ENCODE data around the gene ARHGAP26.

Gene ARHGAP26

GRCh38 chr5:143228597-143229293 is 458.6 kb downstream of the ARHGAP26 start:
- TF ChIP-seq SUZ12 (IDR thresholded peaks at IDR 0.05; ENCODE audit: extremely low read depth, insufficient read depth, insufficient read length) (no peak), ZNF274 (IDR thresholded peaks at IDR 0.05; ENCODE audit: low read depth, low read length) (no peak), YY1 (IDR thresholded peaks at IDR 0.05; ENCODE audit: insufficient read depth, insufficient read length) (no peak)
- no peak overlapping the region for H3K4me3 ChIP-seq (ENCODE audit: insufficient read length, low read depth)
- H3K9ac ChIP-seq (ENCODE audit: insufficient read length, low read depth): no peak overlapping the region
- no peaks in the 10 kb centered on the region for H3K27me3 ChIP-seq (ENCODE audit: insufficient read depth, insufficient read length)
- H3K9me3 ChIP-seq (ENCODE audit: insufficient read depth, low read length): no peaks in the 10 kb centered on the region
- DNase-seq (ENCODE audit: low read depth, low spot score): no peak
- H3K36me3 ChIP-seq (ENCODE audit: insufficient read depth, insufficient read length, low read length): no peaks in the 10 kb centered on the region
- H3K4me1 ChIP-seq (ENCODE audit: insufficient read depth, insufficient read length): peaks cover 3% of the 10 kb centered on the region

GRCh38 chr5:143229426-143229895 is 459.3 kb downstream of the ARHGAP26 start:
- Histone ChIP-seq H3K9ac (ENCODE audit: insufficient read length, low read depth) (no peak overlapping the region), H3K36me3 (ENCODE audit: insufficient read depth, insufficient read length, low read length) (no peaks in the 10 kb centered on the region), H3K9me3 (ENCODE audit: insufficient read depth, low read length) (no peaks in the 10 kb centered on the region), H3K4me3 (ENCODE audit: insufficient read length, low read depth) (no peak overlapping the region), H3K27me3 (ENCODE audit: insufficient read depth, insufficient read length) (no peaks in the 10 kb centered on the region), H3K4me1 (ENCODE audit: insufficient read depth, insufficient read length) (peaks cover 3% of the 10 kb centered on the region)
- no peak for DNase-seq (ENCODE audit: low read depth, low spot score)
- TF ChIP-seq SUZ12 (IDR thresholded peaks at IDR 0.05; ENCODE audit: extremely low read depth, insufficient read depth, insufficient read length) (no peak), ZNF274 (IDR thresholded peaks at IDR 0.05; ENCODE audit: low read depth, low read length) (no peak), YY1 (IDR thresholded peaks at IDR 0.05; ENCODE audit: insufficient read depth, insufficient read length) (no peak)

GRCh38 chr5:143229896-143230675 is 459.9 kb downstream of the ARHGAP26 start:
- H3K4me1 ChIP-seq (ENCODE audit: insufficient read depth, insufficient read length): peaks cover 3% of the 10 kb centered on the region
- no peaks in the 10 kb centered on the region for H3K27me3 ChIP-seq (ENCODE audit: insufficient read depth, insufficient read length)
- no peaks in the 10 kb centered on the region for H3K9me3 ChIP-seq (ENCODE audit: insufficient read depth, low read length)
- no peaks in the 10 kb centered on the region for H3K36me3 ChIP-seq (ENCODE audit: insufficient read depth, insufficient read length, low read length)
- no peak overlapping the region for H3K9ac ChIP-seq (ENCODE audit: insufficient read length, low read depth)
- no peak overlapping the region for H3K4me3 ChIP-seq (ENCODE audit: insufficient read length, low read depth)
- no peak for TF ChIP-seq SUZ12 (IDR thresholded peaks at IDR 0.05; ENCODE audit: extremely low read depth, insufficient read depth, insufficient read length)
- TF ChIP-seq YY1 (IDR thresholded peaks at IDR 0.05; ENCODE audit: insufficient read depth, insufficient read length): no peak
- TF ChIP-seq ZNF274 (IDR thresholded peaks at IDR 0.05; ENCODE audit: low read depth, low read length): no peak
- DNase-seq (ENCODE audit: low read depth, low spot score): no peak

GRCh38 chr5:143230676-143230996 is 460.5 kb downstream of the ARHGAP26 start:
- H3K4me1 ChIP-seq (ENCODE audit: insufficient read depth, insufficient read length): peaks cover 3% of the 10 kb centered on the region
- no peaks in the 10 kb centered on the region for H3K27me3 ChIP-seq (ENCODE audit: insufficient read depth, insufficient read length)
- TF ChIP-seq ZNF274 (IDR thresholded peaks at IDR 0.05; ENCODE audit: low read depth, low read length) (no peak), YY1 (IDR thresholded peaks at IDR 0.05; ENCODE audit: insufficient read depth, insufficient read length) (no peak), SUZ12 (IDR thresholded peaks at IDR 0.05; ENCODE audit: extremely low read depth, insufficient read depth, insufficient read length) (no peak)
- H3K36me3 ChIP-seq (ENCODE audit: insufficient read depth, insufficient read length, low read length): no peaks in the 10 kb centered on the region
- no peak overlapping the region for H3K4me3 ChIP-seq (ENCODE audit: insufficient read length, low read depth)
- H3K9me3 ChIP-seq (ENCODE audit: insufficient read depth, low read length): no peaks in the 10 kb centered on the region
- no peak overlapping the region for H3K9ac ChIP-seq (ENCODE audit: insufficient read length, low read depth)
- DNase-seq (ENCODE audit: low read depth, low spot score): no peak

- H3K36me3 ChIP-seq (ENCODE audit: insufficient read depth, insufficient read length, low read length): no peaks in the 10 kb centered on the region
- H3K27me3 ChIP-seq (ENCODE audit: insufficient read depth, insufficient read length): no peaks in the 10 kb centered on the region
- H3K9me3 ChIP-seq (ENCODE audit: insufficient read depth, low read length): no peaks in the 10 kb centered on the region
- no peak overlapping the region for H3K4me3 ChIP-seq (ENCODE audit: insufficient read length, low read depth)
- no peak for DNase-seq (ENCODE audit: low read depth, low spot score)
- no peak for TF ChIP-seq SUZ12 (IDR thresholded peaks at IDR 0.05; ENCODE audit: extremely low read depth, insufficient read depth, insufficient read length)
- H3K9ac ChIP-seq (ENCODE audit: insufficient read length, low read depth): no peak overlapping the region
- peaks cover 3% of the 10 kb centered on the region for H3K4me1 ChIP-seq (ENCODE audit: insufficient read depth, insufficient read length)
These were observed 461.2 kb downstream of the ARHGAP26 start for GRCh38 chr5:143231416-143231815.

GRCh38 chr5:143231973-143232812 is 462.0 kb downstream of the ARHGAP26 start:
- Histone ChIP-seq H3K9ac (ENCODE audit: insufficient read length, low read depth) (no peak overlapping the region), H3K4me3 (ENCODE audit: insufficient read length, low read depth) (no peak overlapping the region), H3K4me1 (ENCODE audit: insufficient read depth, insufficient read length) (peaks cover 3% of the 10 kb centered on the region), H3K9me3 (ENCODE audit: insufficient read depth, low read length) (no peaks in the 10 kb centered on the region), H3K36me3 (ENCODE audit: insufficient read depth, insufficient read length, low read length) (no peaks in the 10 kb centered on the region), H3K27me3 (ENCODE audit: insufficient read depth, insufficient read length) (no peaks in the 10 kb centered on the region)
- DNase-seq (ENCODE audit: low read depth, low spot score): no peak
- TF ChIP-seq ZNF274 (IDR thresholded peaks at IDR 0.05; ENCODE audit: low read depth, low read length): no peak
- TF ChIP-seq SUZ12 (IDR thresholded peaks at IDR 0.05; ENCODE audit: extremely low read depth, insufficient read depth, insufficient read length): no peak
- no peak for TF ChIP-seq YY1 (IDR thresholded peaks at IDR 0.05; ENCODE audit: insufficient read depth, insufficient read length)

GRCh38 chr5:143233031-143233430 is 462.9 kb downstream of the ARHGAP26 start:
- Histone ChIP-seq H3K4me1 (ENCODE audit: insufficient read depth, insufficient read length) (peaks cover 3% of the 10 kb centered on the region), H3K4me3 (ENCODE audit: insufficient read length, low read depth) (no peak overlapping the region), H3K9me3 (ENCODE audit: insufficient read depth, low read length) (no peaks in the 10 kb centered on the region), H3K9ac (ENCODE audit: insufficient read length, low read depth) (no peak overlapping the region), H3K27me3 (ENCODE audit: insufficient read depth, insufficient read length) (no peaks in the 10 kb centered on the region), H3K36me3 (ENCODE audit: insufficient read depth, insufficient read length, low read length) (no peaks in the 10 kb centered on the region)
- no peak for TF ChIP-seq YY1 (IDR thresholded peaks at IDR 0.05; ENCODE audit: insufficient read depth, insufficient read length)
- TF ChIP-seq SUZ12 (IDR thresholded peaks at IDR 0.05; ENCODE audit: extremely low read depth, insufficient read depth, insufficient read length): no peak
- TF ChIP-seq ZNF274 (IDR thresholded peaks at IDR 0.05; ENCODE audit: low read depth, low read length): no peak
- DNase-seq (ENCODE audit: low read depth, low spot score): no peak

Data from NT2/D1 (cell line).